GM18870 (cell line): ENCODE results near the gene PIKFYVE.

ENCODE experiments used
- ATAC-seq: cut with Tn5 transposase; IDR thresholded peaks from one replicate; pipeline ENCODE4 v1.9.1; 2021; ENCODE audit warnings: moderate library complexity; ENCODE audit not compliant: unreplicated experiment

The PIKFYVE gene

GRCh38 chr2:208407667-208408066, 141.6 kb downstream of the PIKFYVE start:
- peak; percentile 55 for ATAC-seq
